GM12873 (cell line): ENCODE data around the gene PTPRN2.

ENCODE experiments used
- CTCF ChIP-seq: IDR thresholded peaks from 2 replicates; pipeline ENCODE4 v1.5.1; 2012; ENCODE audit warnings: low read depth, mild to moderate bottlenecking, moderate library complexity, low read length, control low read depth; ENCODE audit not compliant: insufficient read depth; ENCODE audit errors: missing control alignments

Gene PTPRN2

GRCh38 chr7:157566631-157567006, 1021.0 kb downstream of the PTPRN2 start:
- TF ChIP-seq CTCF: no peak

GRCh38 chr7:157565981-157566630, 1021.5 kb downstream of the PTPRN2 start:
- TF ChIP-seq CTCF: no peak

- TF ChIP-seq CTCF: no peak
These were observed 1022.4 kb downstream of the PTPRN2 start for GRCh38 chr7:157565201-157565626.

GRCh38 chr7:157564517-157565177, 1023.0 kb downstream of the PTPRN2 start:
- no peak for TF ChIP-seq CTCF

GRCh38 chr7:157561816-157562410, 1025.7 kb downstream of the PTPRN2 start:
- no peak for TF ChIP-seq CTCF

- TF ChIP-seq CTCF: no peak
These were observed 1026.2 kb downstream of the PTPRN2 start for GRCh38 chr7:157561523-157561785.

GRCh38 chr7:157560710-157561522, 1026.7 kb downstream of the PTPRN2 start:
- TF ChIP-seq CTCF: no peak
